SK-N-SH (cell line): Measurements from ENCODE around the gene HERC4. TPM values are rescaled to one million over a fixed set of nuclear protein-coding genes. Genes with fewer than 3 reads are reported as not detected.

Experiments
- CTCF ChIA-PET: fragments of 300-600, 350-600 bp; formaldehyde crosslinking; extraction: SDS; loops from one replicate; lab custom pipeline; 2021; lab: Yijun Ruan, JAX
- POLR2A ChIA-PET: fragments of 350-600 bp; sonication (Branson Sonifier 250); formaldehyde crosslinking; extraction: SDS; loops from one replicate; lab custom pipeline; 2020; ENCODE audit warnings: antibody characterized with exemption, inconsistent platforms; lab: Yijun Ruan, JAX
- DNase-seq: peaks from one replicate; pipeline ENCODE4 v3.0.0; 2012
- H2AFZ ChIP-seq: fragments of 200-600 bp; sonication (generic); 2 replicates; pipeline ENCODE4 v1.8.1; 2016; ENCODE audit warnings: antibody characterized with exemption, mild to moderate bottlenecking, low read depth
- H3F3A ChIP-seq: fragments of 200-600 bp; sonication (generic); replicated peaks from 2 replicates; pipeline ENCODE3; 2016; ENCODE audit warnings: antibody characterized with exemption, mild to moderate bottlenecking; ENCODE audit not compliant: insufficient read depth
- H3K27ac ChIP-seq, 2 experiments: fragments of 200-500 bp in 1 of 2; fragments of 200-600 bp in 1 of 2; sonication (Bioruptor generic) in 1 of 2; sonication (generic), shearing (Covaris generic) in 1 of 2; 2 replicates each; pipeline versions ENCODE4 v1.5.1 to v1.6.1; 2014 to 2016; ENCODE audit warnings: low read depth in 2 of 2, inconsistent platforms in 1 of 2, low read length in 1 of 2, mild to moderate bottlenecking in 1 of 2, mixed read lengths in 1 of 2
- H3K27me3 ChIP-seq: fragments of 200-600 bp; sonication (generic), shearing (Covaris generic); 2 replicates; pipeline ENCODE4 v1.6.1; 2016; ENCODE audit warnings: mixed run types; ENCODE audit not compliant: insufficient read depth
- H3K36me3 ChIP-seq, 2 experiments: fragments of 200-500 bp in 1 of 2; fragments of 200-600 bp in 1 of 2; sonication (Bioruptor generic) in 1 of 2; sonication (generic) in 1 of 2; replicated peaks in 1 of 2; 2 replicates each; pipeline versions ENCODE3 to v1.5.1; 2014 to 2016; ENCODE audit warnings: low read length in 1 of 2, mild to moderate bottlenecking in 1 of 2; ENCODE audit not compliant: insufficient read depth in 2 of 2, control insufficient read depth in 1 of 2
- H3K4me1 ChIP-seq, 2 experiments: fragments of 200-500 bp in 1 of 2; fragments of 200-600 bp in 1 of 2; sonication (Bioruptor generic) in 1 of 2; sonication (generic), shearing (Covaris generic) in 1 of 2; 2 replicates each; pipeline versions ENCODE4 v1.5.1 to v1.6.1; 2014 to 2016; ENCODE audit warnings: low read depth in 1 of 2, low read length in 1 of 2, mixed run types in 1 of 2; ENCODE audit not compliant: insufficient read depth in 2 of 2, control insufficient read depth in 1 of 2
- H3K4me2 ChIP-seq: fragments of 200-600 bp; sonication (generic), shearing (Covaris generic); 2 replicates; pipeline ENCODE4 v1.6.1; 2017; ENCODE audit warnings: mixed run types
- H3K4me3 ChIP-seq, 2 experiments: fragments of 200-500 bp in 1 of 2; fragments of 200-600 bp in 1 of 2; sonication (Bioruptor generic) in 1 of 2; sonication (generic), shearing (Covaris generic) in 1 of 2; 2 replicates each; pipeline versions ENCODE4 v1.5.1 to v1.8.1; 2014 to 2016; ENCODE audit warnings: low read depth in 2 of 2, inconsistent platforms in 1 of 2, low read length in 1 of 2, mild to moderate bottlenecking in 1 of 2, mixed read lengths in 1 of 2, moderate library complexity in 1 of 2
- H3K79me2 ChIP-seq: fragments of 200-600 bp; sonication (generic); 2 replicates; pipeline ENCODE4 v1.8.1; 2017; ENCODE audit warnings: mild to moderate bottlenecking; ENCODE audit not compliant: insufficient read depth
- H3K9ac ChIP-seq: fragments of 200-600 bp; sonication (generic); 2 replicates; pipeline ENCODE4 v1.6.1; 2017; ENCODE audit warnings: mixed run types
- H3K9me2 ChIP-seq: fragments of 200-600 bp; sonication (generic); 2 replicates; pipeline ENCODE4 v1.6.1; 2017; ENCODE audit warnings: mixed run types
- H3K9me3 ChIP-seq: fragments of 200-600 bp; sonication (generic); 2 replicates; pipeline ENCODE4 v1.6.1; 2017; ENCODE audit warnings: mixed run types, mild to moderate bottlenecking, moderate library complexity
- H4K20me1 ChIP-seq: fragments of 200-600 bp; sonication (generic); 2 replicates; pipeline ENCODE4 v1.6.1; 2017; ENCODE audit warnings: mild to moderate bottlenecking, mixed run types; ENCODE audit not compliant: insufficient read depth
- EP300 ChIP-seq, 2 experiments: IDR thresholded peaks; 2 replicates each; pipeline versions ENCODE4 v1.4.0 to v1.6.1; 2012; ENCODE audit warnings: borderline replicate concordance in 1 of 2, low read depth in 1 of 2, low read length in 1 of 2
- FOSL2 ChIP-seq: IDR thresholded peaks from 2 replicates; pipeline ENCODE4 v1.4.0; 2012; ENCODE audit warnings: low read depth, mild to moderate bottlenecking, moderate library complexity, borderline replicate concordance
- FOXM1 ChIP-seq: IDR thresholded peaks from 2 replicates; pipeline ENCODE4 v1.4.0; 2012; ENCODE audit warnings: low read depth, mild to moderate bottlenecking
- GATA2 ChIP-seq: sonication (generic); formaldehyde crosslinking; IDR thresholded peaks from 2 replicates; pipeline ENCODE4 v1.5.0; 2020; ENCODE audit warnings: mild to moderate bottlenecking, missing genetic modification reagents
- JUND ChIP-seq: IDR thresholded peaks from 2 replicates; pipeline ENCODE4 v1.4.0; 2012
- MEF2A ChIP-seq: IDR thresholded peaks from 2 replicates; pipeline ENCODE4 v1.4.0; 2012; ENCODE audit warnings: low read depth, borderline replicate concordance
- POLR2AphosphoS5 ChIP-seq: IDR thresholded peaks from 2 replicates; pipeline ENCODE4 v1.6.1; 2012; ENCODE audit warnings: low read depth, low read length
- RCOR1 ChIP-seq: fragments of 150-350 bp; IDR thresholded peaks from 2 replicates; pipeline ENCODE4 v1.6.1; 2017; ENCODE audit warnings: antibody characterized with exemption, low read length
- RFX5 ChIP-seq: IDR thresholded peaks from 2 replicates; pipeline ENCODE4 v1.6.1; 2012; ENCODE audit warnings: mild to moderate bottlenecking, improper control_type of control experiment, low read length
- RXRA ChIP-seq: IDR thresholded peaks from 2 replicates; pipeline ENCODE4 v1.4.0; 2012; ENCODE audit warnings: low read depth, mild to moderate bottlenecking, borderline replicate concordance
- TCF12 ChIP-seq: IDR thresholded peaks from 2 replicates; pipeline ENCODE4 v1.4.0; 2012
- WGBS: methylation state at CpG from one replicate; pipeline ENCODE4 v1.1.6; 2017; ENCODE audit warnings: low lambda C conversion rate; 5-methylcytosine and 5-hydroxymethylcytosine counted together
- polyA plus RNA-seq, 3 experiments: library from polyadenylated mRNA; depleted of rRNA; stranded (reverse); fragments of >200 nt; gene quantifications; 2 replicates each; pipeline ENCODE4 v1.2.3, GENCODE V29; 2012
- TF ChIP-seq, protein P1 (sequence below): IDR thresholded peaks from 2 replicates; pipeline ENCODE4 v1.4.0; 2012; ENCODE audit warnings: low read depth
- TF ChIP-seq, protein P2 (sequence below): IDR thresholded peaks from 2 replicates; pipeline ENCODE4 v1.4.0; 2012; ENCODE audit warnings: low read depth, borderline replicate concordance
- TF ChIP-seq, protein P3 (sequence below): fragments of 150-350 bp; IDR thresholded peaks from 2 replicates; pipeline ENCODE4 v1.6.1; 2016; ENCODE audit warnings: mild to moderate bottlenecking, low read depth, low read length

HERC4 gene
- polyA plus RNA-seq, 1 of the 3 experiments (the other 2 are of a cell fraction): 16.2 TPM

DNA sequence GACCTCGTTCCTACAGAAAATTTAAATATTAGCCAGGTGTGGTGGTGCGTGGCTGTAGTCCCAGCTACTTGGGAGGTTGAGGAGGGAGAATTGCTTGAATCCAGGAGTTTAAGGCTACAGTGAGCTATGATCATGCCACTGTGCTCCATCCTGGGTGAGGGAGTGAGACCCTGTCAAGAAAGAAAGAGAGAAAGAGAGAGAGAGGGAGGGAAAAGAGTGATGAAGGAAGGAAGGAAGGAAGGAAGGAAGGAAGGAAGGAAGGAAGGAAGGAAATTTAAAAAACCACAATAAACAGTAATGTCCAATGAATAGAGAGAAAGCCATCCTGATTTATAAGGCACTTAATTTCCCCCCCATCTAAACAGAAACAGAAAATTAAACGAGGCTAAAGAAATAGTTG, 43.6 kb upstream of the HERC4 start:
- 78% methylated on average over 3 of the region's 3 CpGs for WGBS
- H3K9me2 ChIP-seq: no peaks in the 10 kb centered on the region
- ChIA-PET POLR2A (no interaction called here), CTCF (no interaction called here)
- H3K9ac ChIP-seq: no peak overlapping the region
- no peaks in the 10 kb centered on the region for H3K36me3 ChIP-seq
- H3K27me3 ChIP-seq: no peaks in the 10 kb centered on the region
- no peaks in the 10 kb centered on the region for H4K20me1 ChIP-seq
- TF ChIP-seq TCF12 (no peak), FOSL2 (no peak), FOXM1 (no peak), MEF2A (no peak), GATA2 (no peak), JUND (no peak)
- no peak overlapping the region for H3K4me2 ChIP-seq
- H3K4me1 ChIP-seq: no peaks in the 10 kb centered on the region
- no peaks in the 10 kb centered on the region for H3K79me2 ChIP-seq
- H3K27ac ChIP-seq: no peak overlapping the region
- no peak for DNase-seq
- H3K4me3 ChIP-seq: no peak overlapping the region
- no peaks in the 10 kb centered on the region for H3F3A ChIP-seq
- H3K9me3 ChIP-seq: no peaks in the 10 kb centered on the region
- no peak overlapping the region for H2AFZ ChIP-seq

DNA sequence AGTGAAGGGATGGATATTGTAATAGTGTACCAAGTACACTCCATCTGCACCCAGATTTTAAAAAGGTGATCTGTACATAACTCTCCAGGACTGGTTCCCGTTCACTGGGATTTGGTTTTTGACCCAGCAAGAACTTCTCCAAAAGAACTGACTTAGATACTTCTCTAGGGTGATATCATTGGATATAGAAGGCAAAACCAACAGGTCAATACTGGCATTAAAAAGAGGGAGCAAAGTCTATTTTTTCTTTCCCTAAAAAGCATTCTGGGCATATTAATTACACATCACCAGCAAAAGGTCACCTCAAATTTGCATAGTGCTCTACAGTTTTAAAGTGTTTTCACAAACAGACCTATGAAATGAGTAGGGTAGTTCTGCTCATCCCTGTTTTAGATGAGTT, 37.8 kb upstream of the HERC4 start:
- CTCF ChIA-PET: no interaction called here
- TF ChIP-seq RXRA: no peak
- TF ChIP-seq GATA2: no peak
- TF ChIP-seq RFX5: no peak
- TF ChIP-seq, protein P1, sequence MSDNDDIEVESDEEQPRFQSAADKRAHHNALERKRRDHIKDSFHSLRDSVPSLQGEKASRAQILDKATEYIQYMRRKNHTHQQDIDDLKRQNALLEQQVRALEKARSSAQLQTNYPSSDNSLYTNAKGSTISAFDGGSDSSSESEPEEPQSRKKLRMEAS: no peak
- TF ChIP-seq, protein P2, sequence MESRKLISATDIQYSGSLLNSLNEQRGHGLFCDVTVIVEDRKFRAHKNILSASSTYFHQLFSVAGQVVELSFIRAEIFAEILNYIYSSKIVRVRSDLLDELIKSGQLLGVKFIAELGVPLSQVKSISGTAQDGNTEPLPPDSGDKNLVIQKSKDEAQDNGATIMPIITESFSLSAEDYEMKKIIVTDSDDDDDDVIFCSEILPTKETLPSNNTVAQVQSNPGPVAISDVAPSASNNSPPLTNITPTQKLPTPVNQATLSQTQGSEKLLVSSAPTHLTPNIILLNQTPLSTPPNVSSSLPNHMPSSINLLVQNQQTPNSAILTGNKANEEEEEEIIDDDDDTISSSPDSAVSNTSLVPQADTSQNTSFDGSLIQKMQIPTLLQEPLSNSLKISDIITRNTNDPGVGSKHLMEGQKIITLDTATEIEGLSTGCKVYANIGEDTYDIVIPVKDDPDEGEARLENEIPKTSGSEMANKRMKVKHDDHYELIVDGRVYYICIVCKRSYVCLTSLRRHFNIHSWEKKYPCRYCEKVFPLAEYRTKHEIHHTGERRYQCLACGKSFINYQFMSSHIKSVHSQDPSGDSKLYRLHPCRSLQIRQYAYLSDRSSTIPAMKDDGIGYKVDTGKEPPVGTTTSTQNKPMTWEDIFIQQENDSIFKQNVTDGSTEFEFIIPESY: no peak
- no peak for TF ChIP-seq TCF12
- TF ChIP-seq, protein P3, sequence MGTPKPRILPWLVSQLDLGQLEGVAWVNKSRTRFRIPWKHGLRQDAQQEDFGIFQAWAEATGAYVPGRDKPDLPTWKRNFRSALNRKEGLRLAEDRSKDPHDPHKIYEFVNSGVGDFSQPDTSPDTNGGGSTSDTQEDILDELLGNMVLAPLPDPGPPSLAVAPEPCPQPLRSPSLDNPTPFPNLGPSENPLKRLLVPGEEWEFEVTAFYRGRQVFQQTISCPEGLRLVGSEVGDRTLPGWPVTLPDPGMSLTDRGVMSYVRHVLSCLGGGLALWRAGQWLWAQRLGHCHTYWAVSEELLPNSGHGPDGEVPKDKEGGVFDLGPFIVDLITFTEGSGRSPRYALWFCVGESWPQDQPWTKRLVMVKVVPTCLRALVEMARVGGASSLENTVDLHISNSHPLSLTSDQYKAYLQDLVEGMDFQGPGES: no peak
- no peak for TF ChIP-seq FOXM1
- TF ChIP-seq EP300 (IDR thresholded peaks at IDR 0.05; ENCODE audit: borderline replicate concordance in 1 of 2, low read depth in 1 of 2, low read length in 1 of 2): no peak
- TF ChIP-seq POLR2AphosphoS5: no peak
- no peak for TF ChIP-seq RCOR1

More for the DNA sequence above, 37.8 kb upstream of the HERC4 start:
- Histone ChIP-seq H3K4me3 (no peak overlapping the region), H3K27me3 (no peaks in the 10 kb centered on the region), H3K27ac (no peak overlapping the region), H3K4me1 (peaks cover 0 to 6% of the 10 kb centered on the region in 2 experiments; a peak in 2 of 4 replicates), H3K9me2 (no peaks in the 10 kb centered on the region), H3K36me3 (no peaks in the 10 kb centered on the region), H3K79me2 (no peaks in the 10 kb centered on the region), H4K20me1 (no peaks in the 10 kb centered on the region), H3K4me2 (no peak overlapping the region), H3F3A (no peaks in the 10 kb centered on the region), H3K9ac (no peak overlapping the region), H3K9me3 (no peaks in the 10 kb centered on the region), H2AFZ (no peak overlapping the region)
- DNase-seq: no peak
- 89% methylated on average over 1 of the region's 1 CpG for WGBS
- POLR2A ChIA-PET: no interaction called here
